Testis (tissue), 3 donors: ENCODE measurements around the gene LHFPL4. TPM values are rescaled to one million over a fixed set of nuclear protein-coding genes. Genes with fewer than 3 reads are reported as not detected.
"Not testable (repeated sequence)": the region's sequence is repeated elsewhere in the genome, so short reads cannot be mapped to it uniquely, and the experiment has no call there.

Source experiments
- DNase-seq: peaks from one replicate; pipeline ENCODE4 v3.0.0-alpha.2; 2019
- H3K27ac ChIP-seq, 2 donors: fragments of 200-600 bp; sonication (generic); one replicate each; pipeline ENCODE4 v1.5.1; 2019
- H3K27me3 ChIP-seq: fragments of 200-600 bp; sonication (generic); one replicate; pipeline ENCODE4 v1.5.1; 2019
- H3K36me3 ChIP-seq: fragments of 200-600 bp; sonication (generic); one replicate; pipeline ENCODE4 v1.5.1; 2017; ENCODE audit warnings: low read depth; ENCODE audit errors: missing control alignments
- H3K4me1 ChIP-seq: fragments of 200-600 bp; sonication (generic); one replicate; pipeline ENCODE4 v1.5.1; 2019
- H3K4me3 ChIP-seq, 2 donors: fragments of 200-600 bp; sonication (generic); one replicate each; pipeline ENCODE4 v1.5.1; 2017 to 2019
- H3K9me3 ChIP-seq: fragments of 200-600 bp; sonication (generic); one replicate; pipeline ENCODE4 v1.5.1; 2017
- POLR2A ChIP-seq: fragments of 450-650 bp; IDR thresholded peaks from one replicate; pipeline ENCODE4 v1.6.1; 2017; ENCODE audit warnings: antibody characterized with exemption, mild to moderate bottlenecking, moderate library complexity
- WGBS, 2 donors: methylation state at CpG; one replicate each; pipeline ENCODE4 v1.1.5; 2018; 5-methylcytosine and 5-hydroxymethylcytosine counted together
- intact Hi-C: fragments of 100-400 bp; cut with DNase I; formaldehyde crosslinking; loops from one replicate; pipeline ENCODE4 v1.15.1; 2023; ENCODE audit warnings: low total_unique reads
- polyA plus RNA-seq: library from polyadenylated mRNA; stranded (reverse); fragments of 350-450 nt; fragmentation: Illumina TruSeq; extraction: RNeasy Lipid Tissue Mini Kit (QIAGEN cat#74804); gene quantifications from one replicate; pipeline ENCODE4 v1.2.3, GENCODE V29; 2014; ENCODE audit warnings: low read depth, low replicate concordance; ENCODE audit not compliant: insufficient read depth
- total RNA-seq, 2 donors: library from RNA; depleted of rRNA; stranded (reverse); fragments of >200 nt; gene quantifications; one replicate each; pipeline ENCODE4 v1.2.3, GENCODE V29; 2016
- TF ChIP-seq, protein P1 (sequence below), 3 experiments: fragments of 450-650 bp in 2 of 3; fragments of 200-600 bp in 1 of 3; sonication (generic) in 1 of 3; IDR thresholded peaks; one replicate each; pipeline ENCODE4 v1.5.1; 2016 to 2019; ENCODE audit warnings: antibody characterized with exemption in 3 of 3, mild to moderate bottlenecking in 2 of 3, moderate library complexity in 1 of 3

Gene LHFPL4
- total and polyA plus RNA-seq, 3 donors from 2014 or later: 1.3 to 2.3 (median 1.3) TPM

DNA sequence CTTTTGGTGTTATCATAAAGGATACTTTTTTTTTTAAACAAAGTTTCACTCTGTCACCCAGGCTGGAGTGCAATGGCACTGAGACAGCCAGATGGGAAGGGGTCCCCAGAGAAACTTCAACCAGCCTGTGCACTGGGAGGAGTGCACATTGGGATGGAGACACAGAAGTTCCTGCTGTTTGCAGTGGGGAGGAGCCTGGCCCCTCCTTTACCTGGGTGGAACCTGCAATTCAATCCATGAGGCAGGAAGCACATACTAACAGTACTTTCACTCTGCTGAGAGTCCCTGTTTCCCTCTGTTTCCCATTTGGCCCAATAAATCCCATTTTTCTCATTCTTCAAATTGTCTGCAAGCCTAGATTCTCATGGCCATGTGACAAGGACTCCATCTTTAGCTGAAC, 42.3 kb upstream of the LHFPL4 start:
- Histone ChIP-seq H3K9me3 (no peaks in the 10 kb centered on the region), H3K4me1 (no peaks in the 10 kb centered on the region), H3K4me3 (no peak overlapping the region), H3K27ac (no peak overlapping the region), H3K36me3 (no peaks in the 10 kb centered on the region), H3K27me3 (no peaks in the 10 kb centered on the region)
- no peak for DNase-seq
- TF ChIP-seq, protein P1, sequence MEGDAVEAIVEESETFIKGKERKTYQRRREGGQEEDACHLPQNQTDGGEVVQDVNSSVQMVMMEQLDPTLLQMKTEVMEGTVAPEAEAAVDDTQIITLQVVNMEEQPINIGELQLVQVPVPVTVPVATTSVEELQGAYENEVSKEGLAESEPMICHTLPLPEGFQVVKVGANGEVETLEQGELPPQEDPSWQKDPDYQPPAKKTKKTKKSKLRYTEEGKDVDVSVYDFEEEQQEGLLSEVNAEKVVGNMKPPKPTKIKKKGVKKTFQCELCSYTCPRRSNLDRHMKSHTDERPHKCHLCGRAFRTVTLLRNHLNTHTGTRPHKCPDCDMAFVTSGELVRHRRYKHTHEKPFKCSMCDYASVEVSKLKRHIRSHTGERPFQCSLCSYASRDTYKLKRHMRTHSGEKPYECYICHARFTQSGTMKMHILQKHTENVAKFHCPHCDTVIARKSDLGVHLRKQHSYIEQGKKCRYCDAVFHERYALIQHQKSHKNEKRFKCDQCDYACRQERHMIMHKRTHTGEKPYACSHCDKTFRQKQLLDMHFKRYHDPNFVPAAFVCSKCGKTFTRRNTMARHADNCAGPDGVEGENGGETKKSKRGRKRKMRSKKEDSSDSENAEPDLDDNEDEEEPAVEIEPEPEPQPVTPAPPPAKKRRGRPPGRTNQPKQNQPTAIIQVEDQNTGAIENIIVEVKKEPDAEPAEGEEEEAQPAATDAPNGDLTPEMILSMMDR (IDR thresholded peaks at IDR 0.05): no peak
- no peak for TF ChIP-seq POLR2A
- intact Hi-C loops: no loop called here

DNA sequence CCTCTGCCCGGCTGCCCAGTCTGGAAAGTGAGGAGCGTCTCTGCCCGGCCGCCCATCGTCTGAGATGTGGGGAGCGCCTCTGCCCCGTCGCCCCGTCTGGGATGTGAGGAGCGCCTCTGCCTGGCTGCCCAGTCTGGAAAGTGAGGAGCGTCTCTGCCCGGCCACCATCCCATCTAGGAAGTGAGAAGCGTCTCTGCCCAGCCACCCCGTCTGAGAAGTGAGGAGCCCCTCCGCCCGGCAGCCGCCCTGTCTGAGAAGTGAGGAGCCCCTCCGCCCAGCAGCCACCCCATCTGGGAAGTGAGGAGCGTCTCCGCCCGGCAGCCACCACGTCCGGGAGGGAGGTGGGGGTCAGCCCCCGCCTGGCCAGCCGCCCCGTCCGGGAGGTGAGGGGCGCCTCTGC, 38.2 kb upstream of the LHFPL4 start:
- intact Hi-C loops, H3K4me1 ChIP-seq, DNase-seq, H3K27me3 ChIP-seq, H3K9me3 ChIP-seq, H3K27ac ChIP-seq, H3K36me3 ChIP-seq: not testable (repeated sequence)
- H3K4me3 ChIP-seq: peak overlapping the region in 1 of 2 donors; percentile 31
- 80 to 91% methylated on average over 1 to 16 of the region's 28 CpGs for WGBS, 2 donors

DNA sequence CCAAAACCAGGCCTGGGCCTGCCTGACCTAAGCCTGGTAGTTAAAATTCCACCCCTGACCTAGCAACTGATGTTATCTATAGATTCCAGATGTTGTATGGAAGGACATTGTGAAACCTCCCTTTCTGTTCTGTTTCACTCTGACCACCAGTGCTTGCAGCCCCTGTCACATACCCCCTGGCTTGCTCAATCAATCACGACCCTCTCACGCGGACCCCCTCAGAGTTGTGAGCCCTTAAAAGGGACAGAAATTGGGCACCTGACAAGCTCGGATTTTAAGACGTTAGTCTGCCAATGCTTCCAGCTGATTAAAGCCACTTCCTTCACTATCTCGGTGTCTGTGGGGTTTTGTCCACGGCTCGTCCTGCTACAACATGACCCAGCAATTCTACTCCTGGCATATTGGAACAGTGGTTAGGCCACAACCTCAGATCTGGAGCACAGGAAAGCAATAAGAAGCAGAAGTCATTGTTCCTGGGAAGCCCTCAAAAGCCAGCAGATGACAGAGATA, 36.7 kb upstream of the LHFPL4 start:
- no peak for DNase-seq
- no peaks in the 10 kb centered on the region for H3K4me1 ChIP-seq
- H3K36me3 ChIP-seq: no peaks in the 10 kb centered on the region
- intact Hi-C loops: no loop called here
- H3K4me3 ChIP-seq: no peak overlapping the region
- no peak for TF ChIP-seq POLR2A
- TF ChIP-seq, protein P1 (IDR thresholded peaks at IDR 0.05): no peak
- no peak overlapping the region for H3K27ac ChIP-seq
- 62 to 71% methylated on average over 8 of the region's 8 CpGs for WGBS, 2 donors
- H3K27me3 ChIP-seq: no peaks in the 10 kb centered on the region
- H3K9me3 ChIP-seq: no peaks in the 10 kb centered on the region

DNA sequence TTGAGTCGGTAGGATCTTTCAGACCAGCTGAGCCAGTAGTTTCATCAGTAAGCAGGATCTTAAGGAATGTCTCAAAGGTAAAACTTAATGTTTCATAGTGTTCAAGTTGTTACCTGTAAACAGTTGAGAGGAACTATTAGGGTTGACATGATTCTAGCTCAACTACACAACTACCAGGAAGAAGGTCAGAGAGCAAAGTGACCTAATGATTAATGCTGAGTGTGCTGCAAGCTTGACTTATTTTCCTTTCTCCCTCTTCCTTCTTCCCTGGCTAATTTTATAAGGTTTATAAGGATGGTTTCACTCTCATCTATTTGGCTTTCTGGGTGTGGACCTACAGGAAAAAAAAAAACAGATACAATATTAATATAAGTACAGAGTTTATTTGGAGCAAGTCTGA, 30.2 kb upstream of the LHFPL4 start:
- H3K36me3 ChIP-seq: no peaks in the 10 kb centered on the region
- 96 to 100% methylated on average over 1 of the region's 1 CpG for WGBS, 2 donors
- no peaks in the 10 kb centered on the region for H3K4me1 ChIP-seq
- H3K27ac ChIP-seq: no peak overlapping the region
- H3K27me3 ChIP-seq: no peaks in the 10 kb centered on the region
- no peak overlapping the region for H3K4me3 ChIP-seq
- H3K9me3 ChIP-seq: no peaks in the 10 kb centered on the region
- TF ChIP-seq, protein P1 (IDR thresholded peaks at IDR 0.05): no peak
- TF ChIP-seq POLR2A: no peak
- DNase-seq: no peak
- intact Hi-C loops: no loop called here

DNA sequence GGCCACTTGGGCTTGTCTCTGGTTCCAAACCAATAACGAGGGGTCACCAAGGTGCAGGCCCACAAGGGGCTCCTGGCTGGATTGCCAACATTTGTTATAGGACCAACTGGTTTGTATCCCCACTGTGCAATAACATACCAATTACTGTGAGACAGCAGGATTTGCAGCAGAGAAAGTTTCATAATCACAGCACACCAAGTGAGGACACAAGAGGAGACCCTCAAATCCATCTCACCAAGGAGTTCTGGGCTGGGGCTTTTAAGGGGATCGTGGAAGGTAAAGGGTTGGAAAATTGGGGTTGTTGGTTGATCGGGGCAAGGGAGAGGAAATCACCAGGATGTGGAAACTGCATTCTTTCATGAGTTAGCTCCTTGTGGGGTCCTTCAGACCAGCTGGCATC, 29.7 kb upstream of the LHFPL4 start:
- intact Hi-C loops: no loop called here
- Histone ChIP-seq H3K9me3 (no peaks in the 10 kb centered on the region), H3K4me1 (no peaks in the 10 kb centered on the region), H3K27me3 (no peaks in the 10 kb centered on the region), H3K27ac (no peak overlapping the region), H3K36me3 (no peaks in the 10 kb centered on the region), H3K4me3 (no peak overlapping the region)
- 86 to 96% methylated on average over 3 of the region's 3 CpGs for WGBS, 2 donors
- no peak for TF ChIP-seq POLR2A
- TF ChIP-seq, protein P1 (IDR thresholded peaks at IDR 0.05): no peak
- DNase-seq: no peak
